Activated B cell treated with CpG ODN at 0.5 μM for 24 hours (primary cell): Measurements from ENCODE around the gene C21orf91. TPM values are rescaled to one million over a fixed set of nuclear protein-coding genes. Genes with fewer than 3 reads are reported as not detected.

Source experiments
- ATAC-seq: fragments of 200-7000 bp; cut with Tn5 transposase; one replicate; pipeline ENCODE4 v1.10.0; 2021; ENCODE audit warnings: low read depth, mild to moderate bottlenecking, moderate library complexity
- CTCF ChIA-PET: fragments of 350-600 bp; sonication (Branson Sonifier 250); formaldehyde crosslinking; loops from one replicate; lab custom pipeline; 2021; ENCODE audit warnings: antibody characterized with exemption; lab: Charles Lee
- POLR2A ChIA-PET: fragments of 350-600 bp; sonication (Branson Sonifier 250); formaldehyde crosslinking; loops from one replicate; lab custom pipeline; 2021; ENCODE audit warnings: antibody characterized with exemption; lab: Charles Lee
- DNase-seq: peaks from one replicate; pipeline ENCODE4 v3.0.0; 2022
- H3K27ac Mint-ChIP-seq: one replicate; pipeline ENCODE4 v1.8.0; 2020; ENCODE audit warnings: mixed read lengths
- H3K27me3 Mint-ChIP-seq: one replicate; pipeline ENCODE4 v1.8.0; 2021; ENCODE audit warnings: mixed read lengths
- H3K36me3 Mint-ChIP-seq: one replicate; pipeline ENCODE4 v1.8.0; 2021; ENCODE audit warnings: low read depth, mixed read lengths
- H3K4me1 Mint-ChIP-seq: one replicate; pipeline ENCODE4 v1.8.0; 2021; ENCODE audit warnings: mixed read lengths
- H3K4me3 Mint-ChIP-seq: one replicate; pipeline ENCODE4 v1.8.0; 2020; ENCODE audit warnings: mild to moderate bottlenecking, mixed read lengths
- H3K9me3 Mint-ChIP-seq: one replicate; pipeline ENCODE4 v1.8.0; 2020; ENCODE audit warnings: mixed read lengths
- CTCF ChIP-seq: fragments of 200-600 bp; IDR thresholded peaks from one replicate; pipeline ENCODE4 v1.8.0; 2022; ENCODE audit warnings: antibody characterized with exemption, mild to moderate bottlenecking
- intact Hi-C: fragments of 100-400 bp; cut with micrococcal nuclease; formaldehyde crosslinking; loops from one replicate; pipeline ENCODE4 v1.15.1; 2024
- total RNA-seq: library from RNA; stranded (reverse); gene quantifications from 2 replicates; pipeline ENCODE4 v1.2.3, GENCODE V29; 2022

The C21orf91 gene
- total RNA-seq: 34.2 and 35.9 TPM in 2 replicates

- CTCF ChIA-PET: interaction anchor here (1.0 to 1.7 kb wide), 3 partner anchors 10 to 140 kb away, joined by 3 to 5 read pairs (median 4); no protein-coding TSS in a partner anchor
- POLR2A ChIA-PET: interaction anchor here (1.0 to 3.1 kb wide), 14 partner anchors 9 to 205 kb away, joined by 3 to 49 read pairs (median 8); no protein-coding TSS in a partner anchor
- Mint-ChIP-seq H3K36me3 (peaks cover 35% of the 10 kb centered on the region), H3K27me3 (no peaks in the 10 kb centered on the region), H3K4me3 (peak within 1 kb of the TSS; percentile 94), H3K9me3 (no peaks in the 10 kb centered on the region), H3K27ac (peak within 1 kb of the TSS; percentile 100), H3K4me1 (peaks cover 40% of the 10 kb centered on the region)
- ATAC-seq: peak; percentile 85
- TF ChIP-seq CTCF: no peak
- peak; percentile 83 for DNase-seq
- intact Hi-C loops: loop anchor here (1.0 to 5.0 kb wide), 7 partner anchors 14 to 208 kb away; no protein-coding TSS in a partner anchor
Measured at GRCh38 chr21:17819114-17819876, at the start of gene C21orf91. Gene C21orf91, minus strand, starts transcription at chr21:17819356. Its CDS starts 1,038 bp downstream, at chr21:17818318.

GRCh38 chr21:17866590-17866989 is 47.4 kb upstream of the C21orf91 start:
- Mint-ChIP-seq H3K4me3 (no peak overlapping the region), H3K36me3 (no peaks in the 10 kb centered on the region), H3K27me3 (peaks cover 2% of the 10 kb centered on the region), H3K4me1 (no peaks in the 10 kb centered on the region), H3K27ac (no peak overlapping the region), H3K9me3 (no peaks in the 10 kb centered on the region)
- no peak for TF ChIP-seq CTCF
- ChIA-PET POLR2A (no interaction called here), CTCF (interaction anchor here (1.1 kb wide), 1 partner anchor 59 kb away, joined by 3 read pairs; no protein-coding TSS in a partner anchor)
- intact Hi-C loops: no loop called here
- ATAC-seq (no peak), DNase-seq (no peak)

- H3K9me3 Mint-ChIP-seq: peaks cover 2% of the 10 kb centered on the region
Measured at GRCh38 chr21:17859661-17860060, 40.5 kb upstream of the C21orf91 start.

GRCh38 chr21:17858747-17859146 is 39.6 kb upstream of the C21orf91 start:
- POLR2A ChIA-PET: interaction anchor here (0.7 kb wide), 1 partner anchor 20 kb away, joined by 4 read pairs; no protein-coding TSS in a partner anchor
- Mint-ChIP-seq H3K36me3 (no peaks in the 10 kb centered on the region), H3K27ac (no peak overlapping the region), H3K9me3 (peaks cover 2% of the 10 kb centered on the region), H3K4me3 (no peak overlapping the region), H3K27me3 (peaks cover under 1% of the 10 kb centered on the region), H3K4me1 (no peaks in the 10 kb centered on the region)
- no peak for TF ChIP-seq CTCF
- DNase-seq: no peak
- CTCF ChIA-PET: no interaction called here
- ATAC-seq: no peak
- intact Hi-C loops: no loop called here

More at GRCh38 chr21:17859661-17860060, 40.5 kb upstream of the C21orf91 start:
- DNase-seq (no peak), ATAC-seq (no peak)
- no peak for TF ChIP-seq CTCF
- Mint-ChIP-seq H3K27ac (no peak overlapping the region), H3K27me3 (peaks cover 2% of the 10 kb centered on the region), H3K36me3 (no peaks in the 10 kb centered on the region), H3K4me3 (no peak overlapping the region), H3K4me1 (no peaks in the 10 kb centered on the region)
- intact Hi-C loops: no loop called here
- ChIA-PET CTCF (no interaction called here), POLR2A (no interaction called here)

- H3K4me3 Mint-ChIP-seq: no peak overlapping the region
- POLR2A ChIA-PET: no interaction called here
Measured at GRCh38 chr21:17854745-17855144, 35.6 kb upstream of the C21orf91 start.

More at GRCh38 chr21:17854745-17855144, 35.6 kb upstream of the C21orf91 start:
- H3K27ac Mint-ChIP-seq: no peak overlapping the region
- H3K4me1 Mint-ChIP-seq: no peaks in the 10 kb centered on the region
- TF ChIP-seq CTCF: no peak
- CTCF ChIA-PET: no interaction called here
- intact Hi-C loops: no loop called here
- no peak for ATAC-seq
- DNase-seq: no peak
- H3K27me3 Mint-ChIP-seq: no peaks in the 10 kb centered on the region
- H3K36me3 Mint-ChIP-seq: no peaks in the 10 kb centered on the region
- no peaks in the 10 kb centered on the region for H3K9me3 Mint-ChIP-seq
